Middle frontal gyrus (tissue), 1 donor: ENCODE data around the gene TOMM7.
"Not testable (repeated sequence)": the region's sequence is repeated elsewhere in the genome, so short reads cannot be mapped to it uniquely, and the experiment has no call there.

Experiments used
- DNase-seq: peaks from one replicate; pipeline ENCODE4 v3.0.0-alpha.2; 2015; ENCODE audit warnings: low spot score; ENCODE audit errors: extremely low spot score

TOMM7 gene

GRCh38 chr7:22853674-22854157 is 31.1 kb upstream of the TOMM7 start:
- no peak for DNase-seq

GRCh38 chr7:22853138-22853537 is 30.5 kb upstream of the TOMM7 start:
- DNase-seq: no peak

GRCh38 chr7:22851145-22851544 is 28.5 kb upstream of the TOMM7 start:
- DNase-seq: no peak

GRCh38 chr7:22850394-22850793 is 27.7 kb upstream of the TOMM7 start:
- DNase-seq: not testable (repeated sequence)

DNA sequence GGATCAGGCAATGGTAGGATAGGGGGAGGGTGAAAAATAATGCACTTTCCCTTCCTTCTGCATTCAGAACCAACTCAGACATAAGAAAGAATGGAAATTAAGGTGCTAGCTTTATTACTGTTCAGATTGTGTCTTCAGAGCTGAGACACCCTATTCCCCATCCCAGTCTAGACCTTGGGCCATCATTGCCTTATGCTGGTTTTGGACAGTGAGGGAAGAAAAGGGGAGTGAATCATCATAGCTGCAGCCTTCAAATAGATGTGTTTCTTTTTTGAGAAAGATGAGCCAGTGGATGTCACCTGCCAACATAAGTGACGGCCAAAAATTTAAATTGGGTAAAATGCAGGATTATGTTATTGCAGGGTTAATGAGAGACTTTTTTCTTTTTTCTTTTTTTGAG is 27.0 kb upstream of the TOMM7 start:
- DNase-seq: no peak

- DNase-seq: no peak
Observed at GRCh38 chr7:22849172-22849571, 26.5 kb upstream of the TOMM7 start.

GRCh38 chr7:22846961-22847360 is 24.3 kb upstream of the TOMM7 start:
- DNase-seq: no peak

DNA sequence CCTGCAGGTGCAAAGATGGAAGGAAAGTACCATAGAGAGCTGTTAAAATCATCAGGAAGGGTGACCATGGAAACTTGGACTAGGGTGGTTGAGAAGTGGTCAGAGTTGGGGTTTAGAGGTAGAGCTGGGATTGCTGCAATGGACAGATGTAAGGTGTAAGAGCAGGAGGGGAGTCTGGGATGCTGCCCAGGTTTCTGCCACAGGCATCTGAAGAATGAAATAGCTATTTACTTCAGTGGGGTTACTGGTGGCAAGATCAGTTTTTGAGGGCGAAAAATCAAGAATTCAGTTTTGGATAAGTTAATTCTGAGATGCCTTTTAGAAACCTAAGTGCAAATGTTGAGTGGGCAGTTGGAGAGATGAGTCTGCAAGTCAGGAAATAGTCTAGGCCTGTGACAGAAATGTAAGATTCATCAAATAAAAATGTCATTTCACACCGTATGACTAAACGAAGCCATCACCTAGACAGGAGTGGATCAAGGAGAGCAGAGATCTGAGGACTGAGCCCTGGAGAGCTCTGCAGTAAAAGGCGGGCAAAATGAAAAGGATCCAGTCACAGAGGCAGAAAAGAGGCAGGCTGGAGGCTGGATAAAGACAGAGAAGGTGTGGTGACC is 22.7 kb upstream of the TOMM7 start:
- DNase-seq: no peak

GRCh38 chr7:22843681-22844309 is 21.1 kb upstream of the TOMM7 start:
- no peak for DNase-seq

DNA sequence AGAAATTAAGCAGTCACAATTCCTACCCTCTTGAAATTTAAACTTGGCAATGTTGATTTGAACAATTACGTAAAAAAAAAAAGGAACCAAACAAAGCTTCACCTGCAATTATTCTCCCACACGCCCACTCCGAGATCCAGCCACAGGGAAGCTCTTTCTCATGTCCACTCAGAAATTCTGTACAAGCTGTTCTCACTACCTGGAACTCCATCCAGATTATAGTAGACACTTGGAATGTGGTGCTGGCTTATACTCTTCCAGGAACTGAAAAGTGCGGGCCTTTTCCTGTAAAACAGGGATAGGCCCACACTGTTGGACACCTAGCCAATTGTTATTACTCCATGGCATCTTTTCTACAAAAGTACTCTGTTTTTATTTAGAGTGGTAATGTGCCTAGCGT is 20.3 kb upstream of the TOMM7 start:
- DNase-seq: no peak

DNA sequence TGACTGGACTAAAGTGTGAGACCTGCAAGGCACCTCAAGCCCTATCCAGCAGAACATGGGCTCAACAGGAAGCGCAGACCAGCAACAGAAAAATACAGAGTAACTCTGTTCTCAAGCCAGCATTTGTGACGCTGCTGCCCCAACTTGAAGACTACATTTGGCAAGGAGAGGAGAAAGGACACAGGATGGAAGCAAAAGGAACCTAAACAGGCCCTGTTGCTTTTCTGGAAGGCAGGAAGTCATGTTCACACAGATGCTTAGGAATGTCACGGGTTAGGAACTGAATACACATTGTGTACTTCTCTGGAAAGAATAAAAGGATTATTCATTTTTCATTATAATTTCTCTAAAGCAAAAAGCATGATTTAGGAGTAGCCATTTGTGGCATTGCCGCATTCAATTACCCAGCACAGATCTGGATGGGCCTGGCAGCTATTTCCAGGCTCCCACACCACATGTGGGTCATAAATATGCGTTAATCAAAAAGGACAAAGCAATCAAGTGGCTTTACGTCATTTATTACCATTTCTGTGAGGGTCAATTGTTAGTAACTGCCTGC is 19.8 kb upstream of the TOMM7 start:
- no peak for DNase-seq

DNA sequence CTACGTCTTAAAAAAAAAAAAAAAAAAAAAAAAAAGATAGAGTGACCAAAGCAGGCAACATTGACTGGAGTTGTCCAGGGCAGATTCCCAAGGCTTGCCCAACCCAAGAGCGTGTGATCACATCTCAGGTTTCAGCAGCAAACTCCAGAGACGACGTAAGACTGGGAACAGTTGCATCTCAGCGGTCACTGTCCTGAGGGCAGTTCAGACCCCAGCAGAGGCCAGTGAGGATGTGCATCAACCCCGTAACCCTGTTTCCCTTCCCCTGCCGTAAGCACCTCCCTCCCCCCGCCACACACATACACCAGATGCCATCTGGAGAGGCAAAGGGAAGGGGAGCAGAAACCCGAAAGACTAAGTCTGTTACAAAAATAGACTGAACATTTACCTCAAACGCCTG is 19.3 kb upstream of the TOMM7 start:
- no peak for DNase-seq

DNA sequence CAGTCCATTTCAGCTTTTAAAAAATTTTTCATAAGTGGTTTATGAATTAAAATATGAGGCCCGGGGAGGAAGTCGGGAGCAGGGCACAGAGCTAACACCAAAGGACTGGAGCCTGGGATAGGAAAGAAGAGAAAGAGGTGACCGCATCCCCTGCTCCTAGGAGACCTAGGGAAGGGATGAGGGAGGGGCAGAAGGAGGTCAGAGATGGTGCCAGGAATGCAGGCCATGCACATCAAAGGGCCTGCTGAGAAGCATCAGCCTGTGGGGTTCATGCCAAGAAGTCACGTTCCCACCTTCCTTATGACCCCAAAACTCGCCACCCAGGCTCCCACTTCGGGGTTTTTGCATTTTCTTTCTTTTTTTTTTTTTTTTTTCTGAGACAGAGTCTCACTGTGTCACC is 14.7 kb upstream of the TOMM7 start:
- no peak for DNase-seq

DNA sequence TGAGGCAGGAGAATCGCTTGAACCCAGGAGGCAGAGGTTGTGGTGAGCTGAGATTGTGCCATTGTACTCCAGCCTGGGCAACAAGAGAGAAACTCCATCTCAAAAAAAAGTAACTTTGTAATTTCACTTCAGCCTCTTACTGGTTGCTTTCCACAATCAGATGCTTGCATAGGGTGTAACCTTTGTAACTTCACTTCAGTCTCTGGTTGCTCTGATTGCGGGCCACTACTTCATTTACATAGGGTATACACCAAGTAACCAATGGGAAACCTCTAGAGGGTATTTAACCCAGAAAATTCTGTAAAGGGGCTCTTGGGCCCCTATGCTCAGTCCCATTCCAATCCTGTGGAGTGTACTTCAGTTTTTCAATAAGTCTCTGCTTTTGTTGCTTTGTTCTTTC is 13.9 kb upstream of the TOMM7 start:
- DNase-seq: not testable (repeated sequence)

DNA sequence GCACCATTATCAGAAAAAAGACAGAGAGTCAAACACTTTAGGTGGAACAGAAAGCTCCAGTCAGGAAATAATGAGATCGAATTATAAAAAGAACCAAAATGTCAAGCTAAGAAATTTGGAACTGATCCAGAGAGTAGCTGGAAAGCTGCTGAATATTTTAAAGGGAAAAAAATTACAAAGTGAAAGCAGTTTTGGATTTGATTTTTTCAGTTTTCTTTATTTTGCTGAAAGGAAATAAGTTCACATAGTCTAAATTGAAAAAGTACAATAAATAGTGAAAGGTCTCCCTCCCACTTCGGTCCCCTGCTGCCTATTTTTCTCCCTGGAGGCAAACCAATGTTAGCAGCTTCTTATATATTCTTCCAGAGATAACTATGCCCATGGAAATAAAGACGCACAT is 11.3 kb upstream of the TOMM7 start:
- DNase-seq: no peak

GRCh38 chr7:22833113-22833855 is 10.6 kb upstream of the TOMM7 start:
- DNase-seq: no peak

DNA sequence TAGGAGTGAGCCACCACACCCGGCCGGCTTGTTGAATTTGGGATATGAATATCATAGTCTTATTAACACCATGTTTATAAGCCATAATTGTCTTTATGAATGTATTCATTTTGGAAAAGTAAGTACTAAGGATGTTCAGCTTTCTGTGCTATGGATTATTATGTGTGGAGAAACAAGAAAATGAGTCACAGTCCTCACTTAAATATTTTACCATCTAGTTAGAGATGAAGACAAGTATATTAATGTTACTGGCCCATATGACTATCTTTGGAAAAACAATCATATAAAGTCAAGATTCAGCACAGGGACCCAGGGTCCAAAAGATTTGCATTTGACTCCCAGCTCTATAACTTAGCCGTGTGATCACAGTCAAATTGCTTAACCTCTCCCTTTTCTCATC is 9.8 kb upstream of the TOMM7 start:
- no peak for DNase-seq

DNA sequence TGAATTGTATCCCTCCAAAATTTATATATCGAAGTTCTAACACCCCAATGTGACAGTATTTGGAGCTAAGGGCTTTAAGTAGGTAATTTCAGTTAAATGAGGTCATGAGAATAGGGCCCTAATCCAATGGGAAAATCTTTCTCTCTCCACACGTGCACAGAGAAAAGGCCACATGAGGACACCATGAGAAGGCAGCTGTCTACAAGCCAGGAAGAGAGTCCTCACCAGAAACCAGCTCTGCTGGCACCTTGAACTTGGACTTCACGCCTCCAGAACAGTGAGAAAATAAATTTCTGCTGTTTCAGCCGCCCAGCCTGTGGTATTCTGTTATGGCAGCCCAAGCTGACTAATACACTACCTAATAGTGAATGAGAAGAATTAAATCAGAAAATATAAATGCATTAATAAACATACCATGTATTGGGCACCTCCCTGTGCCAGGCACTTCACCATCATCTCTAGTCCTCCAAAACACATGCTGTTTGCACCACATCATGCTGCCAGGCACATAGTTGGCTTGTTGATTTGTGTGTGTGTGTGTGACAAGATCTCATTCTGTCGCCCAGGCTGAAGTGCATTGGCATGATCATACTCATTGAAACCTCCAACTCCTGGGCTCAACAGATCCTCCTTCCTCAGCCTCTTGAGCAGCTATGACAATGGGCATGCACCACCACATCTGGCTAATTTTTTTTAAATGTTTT is 9.1 kb upstream of the TOMM7 start:
- no peak for DNase-seq

DNA sequence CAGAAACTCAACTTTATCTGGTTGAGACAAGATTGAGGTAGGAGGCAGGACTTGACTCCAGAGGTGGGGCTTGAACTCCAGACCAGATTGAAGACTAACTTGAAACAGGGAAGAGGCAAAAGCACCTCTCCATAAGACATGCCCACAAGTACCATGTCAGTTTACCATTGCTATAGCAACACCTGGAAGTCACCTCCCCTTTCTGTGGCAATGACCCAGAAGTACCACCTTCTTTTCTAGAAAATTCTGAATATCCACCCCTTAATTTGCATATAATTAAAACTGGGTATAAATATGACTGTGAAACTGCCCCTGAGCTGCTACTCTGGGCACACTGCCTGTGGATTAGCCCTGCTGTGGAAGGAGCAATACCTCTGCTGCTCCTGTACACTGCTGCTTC is 4.9 kb upstream of the TOMM7 start:
- DNase-seq: no peak

DNA sequence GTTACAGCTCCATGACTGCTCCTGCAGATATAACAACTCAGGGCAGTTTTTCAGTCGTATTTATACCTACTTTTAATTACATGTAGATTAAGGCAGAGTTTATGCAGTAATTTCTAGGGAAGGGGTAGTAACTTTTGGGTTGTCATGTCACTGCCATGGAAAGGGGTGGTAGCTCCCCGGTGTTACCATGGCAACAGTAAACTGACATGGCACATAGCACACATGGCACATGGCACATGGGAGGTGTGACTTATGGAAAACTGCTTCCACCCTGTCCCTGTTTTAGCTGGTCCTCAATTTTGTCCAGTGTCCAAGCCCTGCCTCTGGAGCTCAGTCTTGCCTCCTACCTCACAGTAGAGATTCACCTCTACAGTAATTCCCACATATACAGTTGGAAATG is 3.9 kb upstream of the TOMM7 start:
- DNase-seq: no peak

- DNase-seq: no peak
Observed at GRCh38 chr7:22824760-22825159, 2.1 kb upstream of the TOMM7 start.

- no peak for DNase-seq
Observed at GRCh38 chr7:22823142-22823497, 471 bp upstream of the TOMM7 start.
